Endothelial cell of umbilical vein (primary cell): ENCODE results near the gene EFHB. TPM values are rescaled to one million over a fixed set of nuclear protein-coding genes. Genes with fewer than 3 reads are reported as not detected.
A peak's percentile ranks its signal among the peaks of the same experiment; 100 is the strongest.
"Not testable (repeated sequence)": the region's sequence is repeated elsewhere in the genome, so short reads cannot be mapped to it uniquely, and the experiment has no call there.

Source experiments
- BruUV-seq: library from RNA; stranded (reverse); fragments of 400-500 nt; replicated peaks from 2 replicates; lab custom pipeline; 2021; lab: Mats Ljungman, UMichigan
- CTCF ChIA-PET: fragments of 300-600, 350-600 bp; sonication (Branson Sonifier 250); formaldehyde crosslinking; loops from one replicate; lab custom pipeline; 2021; ENCODE audit warnings: antibody characterized with exemption, inconsistent platforms; lab: Charles Lee
- POLR2A ChIA-PET: fragments of 300-600, 350-600 bp; sonication (Branson Sonifier 250); formaldehyde crosslinking; loops from one replicate; lab custom pipeline; 2021; ENCODE audit warnings: antibody characterized with exemption, inconsistent platforms; lab: Charles Lee
- DNase-seq: peaks from one replicate; pipeline ENCODE4 v3.0.0-alpha.2; 2011; ENCODE audit warnings: low read depth, low spot score
- FAIRE-seq: peaks from 2 replicates; lab custom pipeline; 2011; peaks lifted over from hg19 to GRCh38; lab: Jason Lieb, UNC
- H2AFZ ChIP-seq: 2 replicates; pipeline ENCODE4 v1.6.0; 2012; ENCODE audit warnings: low read depth, low read length, control low read depth, inconsistent platforms
- H3K27ac ChIP-seq: 2 replicates; pipeline ENCODE4 v1.5.1; 2011; ENCODE audit warnings: low read depth, mild to moderate bottlenecking, control low read depth, low read length, moderate library complexity; ENCODE audit not compliant: insufficient read depth
- H3K27me3 ChIP-seq, 2 experiments: 2 replicates each; pipeline versions ENCODE4 v1.6.0 to v1.6.1; 2011; ENCODE audit warnings: low read length in 2 of 2, mixed read lengths in 1 of 2; ENCODE audit not compliant: control insufficient read depth in 2 of 2, insufficient read depth in 2 of 2
- H3K36me3 ChIP-seq, 2 experiments: 2 replicates in 1 of 2; 3 replicates in 1 of 2; pipeline ENCODE4 v1.5.1; 2011; ENCODE audit warnings: low read length in 2 of 2, mild to moderate bottlenecking in 1 of 2, moderate library complexity in 1 of 2; ENCODE audit not compliant: control insufficient read depth in 2 of 2, insufficient read depth in 2 of 2; ENCODE audit errors: extremely low read depth in 1 of 2
- H3K4me1 ChIP-seq: 3 replicates; pipeline ENCODE4 v1.5.1; 2011; ENCODE audit warnings: mild to moderate bottlenecking, low read length; ENCODE audit not compliant: control insufficient read depth, insufficient read depth; ENCODE audit errors: extremely low read depth
- H3K4me2 ChIP-seq: 2 replicates; pipeline ENCODE4 v1.6.1; 2011; ENCODE audit warnings: low read length, control low read depth, mixed read lengths; ENCODE audit not compliant: insufficient read depth
- H3K4me3 ChIP-seq, 3 experiments: fragments of 200-600 bp in 1 of 3; sonication (generic), shearing (Covaris generic) in 1 of 3; replicated peaks in 1 of 3; 2 replicates each; pipeline ENCODE4 v1.5.1; 2011 to 2016; ENCODE audit warnings: control low read depth in 3 of 3, low read length in 3 of 3, mild to moderate bottlenecking in 2 of 3, inconsistent platforms in 1 of 3, low read depth in 1 of 3, moderate library complexity in 1 of 3; ENCODE audit not compliant: insufficient read depth in 1 of 3
- H3K79me2 ChIP-seq: 2 replicates; pipeline ENCODE4 v1.6.0; 2012; ENCODE audit warnings: low read length, inconsistent platforms; ENCODE audit not compliant: control insufficient read depth, insufficient read depth
- H3K9ac ChIP-seq: replicated peaks from 2 replicates; pipeline ENCODE3; 2011; ENCODE audit warnings: low read length, control low read depth; ENCODE audit not compliant: insufficient read depth; ENCODE audit errors: extremely low read depth
- H3K9me1 ChIP-seq: replicated peaks from 3 replicates; pipeline ENCODE4 v1.6.0; 2011; ENCODE audit warnings: mild to moderate bottlenecking, low read length; ENCODE audit not compliant: control insufficient read depth, insufficient read depth; ENCODE audit errors: extremely low read depth
- H3K9me3 ChIP-seq: replicated peaks from 2 replicates; pipeline ENCODE4 v1.5.1; 2012; ENCODE audit warnings: low read length, inconsistent platforms; ENCODE audit not compliant: control insufficient read depth, insufficient read depth
- H4K20me1 ChIP-seq: replicated peaks from 2 replicates; pipeline ENCODE3; 2011; ENCODE audit warnings: mild to moderate bottlenecking, low read length; ENCODE audit not compliant: control insufficient read depth, insufficient read depth; ENCODE audit errors: extremely low read depth
- GATA2 ChIP-seq: IDR thresholded peaks from 2 replicates; pipeline ENCODE4 v1.7.0; 2011; ENCODE audit warnings: low read depth, mild to moderate bottlenecking, moderate library complexity, mixed read lengths, low read length; ENCODE audit not compliant: insufficient read length, insufficient read depth
- POLR2A ChIP-seq: IDR thresholded peaks from 2 replicates; pipeline ENCODE4 v1.6.1; 2012; ENCODE audit warnings: low read depth, mild to moderate bottlenecking, control low read depth, low read length
- POLR2AphosphoS5 ChIP-seq: IDR thresholded peaks from 2 replicates; pipeline ENCODE4 v1.6.1; 2012; ENCODE audit warnings: low read depth, mild to moderate bottlenecking, control low read depth, low read length, moderate library complexity; ENCODE audit not compliant: insufficient read depth
- dilution Hi-C: fragments of 300-500 bp; cut with MboI; formaldehyde crosslinking; loops from one replicate; pipeline ENCODE4 v1.15.0; 2019; ENCODE audit warnings: low sequenced_read_pairs; ENCODE audit not compliant: extremely low pct_ligation_motif_present
- intact Hi-C: fragments of 100-400 bp; cut with micrococcal nuclease; formaldehyde crosslinking; loops from one replicate; pipeline ENCODE4 v1.10.0; 2022
- polyA plus RNA-seq, 4 experiments: library from polyadenylated mRNA; depleted of rRNA in 3 of 4; stranded (reverse) in 3 of 4; unstranded in 1 of 4; fragments of >200 nt; gene quantifications; 2 replicates each; pipeline versions ENCODE4 v1.2.1 to v1.2.3, GENCODE V29; 2011 to 2012; ENCODE audit warnings: missing spikeins in 1 of 4
- total RNA-seq: library from RNA; stranded (reverse); gene quantifications from 2 replicates; pipeline ENCODE4 v1.2.3, GENCODE V29; 2021
- TF ChIP-seq, protein P1 (sequence below), 2 donors: IDR thresholded peaks; 1 replicate in 1 of 2; 2 replicates in 1 of 2; pipeline ENCODE4 v1.5.1; 2011; ENCODE audit warnings: low read length in 2 of 2, mild to moderate bottlenecking in 2 of 2, moderate library complexity in 2 of 2, control low read depth in 1 of 2, inconsistent platforms in 1 of 2, low read depth in 1 of 2; ENCODE audit not compliant: insufficient read depth in 1 of 2; ENCODE audit errors: extremely low read depth in 1 of 2
- TF ChIP-seq, protein P2 (sequence below): IDR thresholded peaks from 2 replicates; pipeline ENCODE4 v1.6.1; 2011; ENCODE audit not compliant: insufficient read depth, insufficient read length

EFHB gene
- total and polyA plus RNA-seq, 2 donors (not counting 3 experiments of a cell fraction or from before 2014, with no cell fraction given): 0.82 TPM; not detected in 1

DNA sequence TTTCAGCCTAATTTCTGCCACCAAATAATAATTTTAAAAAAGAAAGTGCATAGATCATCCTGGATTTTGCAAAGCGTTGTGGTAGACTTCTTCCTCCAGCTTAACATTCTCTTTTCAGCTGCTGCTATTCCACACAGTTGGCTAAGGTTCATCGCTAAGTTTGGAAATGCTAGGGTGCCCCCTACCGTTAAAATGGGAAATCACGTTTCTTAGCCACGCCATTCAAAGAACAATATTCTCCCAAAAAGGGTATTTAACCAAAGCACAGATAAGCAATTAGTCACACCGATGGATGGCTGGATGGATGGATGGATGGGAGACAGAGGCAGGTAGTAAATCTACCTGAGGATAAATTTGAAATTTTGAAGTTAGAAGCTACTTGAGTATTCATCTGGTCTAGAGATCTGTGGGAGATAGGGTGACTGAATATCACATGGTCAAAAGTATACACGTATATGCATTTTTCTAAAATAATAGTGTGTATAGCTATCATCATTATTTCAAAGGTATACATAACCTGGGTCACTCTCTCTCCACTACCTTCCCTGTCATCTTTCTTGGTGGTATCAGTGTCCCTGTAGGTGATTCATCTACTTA, 67.2 kb downstream of the EFHB start:
- TF ChIP-seq GATA2 (no peak), POLR2A (no peak), POLR2AphosphoS5 (no peak)
- TF ChIP-seq, protein P1, sequence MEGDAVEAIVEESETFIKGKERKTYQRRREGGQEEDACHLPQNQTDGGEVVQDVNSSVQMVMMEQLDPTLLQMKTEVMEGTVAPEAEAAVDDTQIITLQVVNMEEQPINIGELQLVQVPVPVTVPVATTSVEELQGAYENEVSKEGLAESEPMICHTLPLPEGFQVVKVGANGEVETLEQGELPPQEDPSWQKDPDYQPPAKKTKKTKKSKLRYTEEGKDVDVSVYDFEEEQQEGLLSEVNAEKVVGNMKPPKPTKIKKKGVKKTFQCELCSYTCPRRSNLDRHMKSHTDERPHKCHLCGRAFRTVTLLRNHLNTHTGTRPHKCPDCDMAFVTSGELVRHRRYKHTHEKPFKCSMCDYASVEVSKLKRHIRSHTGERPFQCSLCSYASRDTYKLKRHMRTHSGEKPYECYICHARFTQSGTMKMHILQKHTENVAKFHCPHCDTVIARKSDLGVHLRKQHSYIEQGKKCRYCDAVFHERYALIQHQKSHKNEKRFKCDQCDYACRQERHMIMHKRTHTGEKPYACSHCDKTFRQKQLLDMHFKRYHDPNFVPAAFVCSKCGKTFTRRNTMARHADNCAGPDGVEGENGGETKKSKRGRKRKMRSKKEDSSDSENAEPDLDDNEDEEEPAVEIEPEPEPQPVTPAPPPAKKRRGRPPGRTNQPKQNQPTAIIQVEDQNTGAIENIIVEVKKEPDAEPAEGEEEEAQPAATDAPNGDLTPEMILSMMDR (IDR thresholded peaks at IDR 0.05; ENCODE audit: extremely low read depth in 1 of 2, insufficient read depth in 1 of 2, low read depth in 1 of 2, low read length in 2 of 2): peak; percentile 65 to 70
- TF ChIP-seq, protein P2, sequence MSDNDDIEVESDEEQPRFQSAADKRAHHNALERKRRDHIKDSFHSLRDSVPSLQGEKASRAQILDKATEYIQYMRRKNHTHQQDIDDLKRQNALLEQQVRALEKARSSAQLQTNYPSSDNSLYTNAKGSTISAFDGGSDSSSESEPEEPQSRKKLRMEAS: no peak
- Histone ChIP-seq H2AFZ (no peak overlapping the region), H3K27me3 (peaks cover 0 to 3% of the 10 kb centered on the region in 2 experiments), H4K20me1 (no peaks in the 10 kb centered on the region), H3K4me1 (no peaks in the 10 kb centered on the region), H3K9ac (no peak overlapping the region), H3K4me3 (no peak overlapping the region), H3K36me3 (no peaks in the 10 kb centered on the region), H3K27ac (no peak overlapping the region), H3K4me2 (no peak overlapping the region), H3K9me3 (no peaks in the 10 kb centered on the region), H3K79me2 (no peaks in the 10 kb centered on the region), H3K9me1 (no peaks in the 10 kb centered on the region)
- intact Hi-C loops: loop anchor here (1.0 to 5.0 kb wide), 3 partner anchors 518 to 1480 kb away; no protein-coding TSS in a partner anchor
- FAIRE-seq (peak; percentile 85), DNase-seq (peak; percentile 63)
- dilution Hi-C loops: no loop called here
- ChIA-PET CTCF (interaction anchor here (0.6 to 2.9 kb wide), 13 partner anchors 10 to 1973 kb away, joined by 3 to 23 read pairs (median 4); no protein-coding TSS in a partner anchor), POLR2A (no interaction called here)
- BruUV-seq: no TSS peak

DNA sequence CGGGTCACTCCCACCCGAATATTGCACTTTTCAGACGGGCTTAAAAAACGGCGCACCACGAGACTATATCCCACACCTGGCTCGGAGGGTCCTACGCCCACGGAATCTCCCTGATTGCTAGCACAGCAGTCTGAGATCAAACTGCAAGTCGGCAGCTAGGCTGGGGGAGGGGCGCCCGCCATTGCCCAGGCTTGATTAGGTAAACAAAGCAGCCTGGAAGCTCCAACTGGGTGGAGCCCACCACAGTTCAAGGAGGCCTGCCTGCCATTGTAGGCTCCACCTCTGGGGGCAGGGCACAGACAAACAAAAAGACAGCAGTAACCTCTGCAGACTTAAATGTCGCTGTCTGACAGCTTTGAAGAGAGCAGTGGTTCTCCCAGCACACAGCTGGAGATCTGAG, 78.7 kb downstream of the EFHB start:
- H4K20me1 ChIP-seq, H3K9me3 ChIP-seq, FAIRE-seq, H3K4me2 ChIP-seq, H3K27me3 ChIP-seq, intact Hi-C loops, dilution Hi-C loops, H2AFZ ChIP-seq, H3K9ac ChIP-seq, H3K36me3 ChIP-seq, H3K27ac ChIP-seq, CTCF ChIA-PET, H3K9me1 ChIP-seq, H3K79me2 ChIP-seq, POLR2A ChIA-PET, H3K4me3 ChIP-seq, DNase-seq, BruUV-seq, H3K4me1 ChIP-seq: not testable (repeated sequence)

DNA sequence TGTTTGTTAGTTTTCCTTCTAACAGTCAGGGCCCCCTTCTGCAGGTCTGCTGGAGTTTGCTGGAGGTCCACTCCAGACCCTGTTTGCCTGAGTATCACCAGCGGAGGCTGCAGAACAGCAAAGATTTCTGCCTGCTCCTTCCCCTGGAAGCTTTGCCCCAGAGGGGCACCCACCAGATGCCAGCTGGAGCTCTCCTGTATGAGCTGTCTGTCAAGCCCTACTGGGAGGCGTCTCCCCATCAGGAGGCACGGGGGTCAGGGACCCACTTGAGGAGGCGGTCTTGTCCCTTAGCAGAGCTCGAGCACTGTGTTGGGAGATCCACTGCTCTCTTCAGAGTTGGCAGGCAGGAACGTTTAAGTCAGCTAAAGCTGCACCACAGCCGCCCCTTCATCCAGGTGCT, 87.4 kb downstream of the EFHB start:
- H4K20me1 ChIP-seq, DNase-seq, dilution Hi-C loops, intact Hi-C loops, H3K4me1 ChIP-seq, H2AFZ ChIP-seq, FAIRE-seq, H3K4me2 ChIP-seq, BruUV-seq, H3K27ac ChIP-seq, CTCF ChIA-PET, H3K9me3 ChIP-seq, H3K9ac ChIP-seq, H3K27me3 ChIP-seq, H3K4me3 ChIP-seq, H3K9me1 ChIP-seq, H3K36me3 ChIP-seq, POLR2A ChIA-PET, H3K79me2 ChIP-seq: not testable (repeated sequence)
